Endodermal cell (in vitro differentiated cells): Measurements from ENCODE around the gene PGAM5. TPM values are rescaled to one million over a fixed set of nuclear protein-coding genes. Genes with fewer than 3 reads are reported as not detected.

Experiments
- DNase-seq: peaks from one replicate; pipeline ENCODE4 v3.0.0-alpha.2; 2017
- H3K27ac ChIP-seq: 2 replicates; pipeline ENCODE4 v1.5.1; 2013; ENCODE audit warnings: mild to moderate bottlenecking, low read depth, low read length, moderate library complexity
- H3K27me3 ChIP-seq: 2 replicates; pipeline ENCODE4 v1.6.1; 2013; ENCODE audit warnings: mild to moderate bottlenecking, low read length, moderate library complexity; ENCODE audit not compliant: insufficient read depth, control insufficient read depth, poor library complexity, severe bottlenecking
- H3K36me3 ChIP-seq: 2 replicates; pipeline ENCODE4 v1.7.0; 2013; ENCODE audit warnings: mild to moderate bottlenecking, low read length, moderate library complexity; ENCODE audit not compliant: control insufficient read depth, insufficient read depth
- H3K4me1 ChIP-seq: one replicate; pipeline ENCODE4 v1.7.0; 2013; ENCODE audit warnings: low read length; ENCODE audit not compliant: control insufficient read depth, insufficient read depth
- H3K4me3 ChIP-seq: 2 replicates; pipeline ENCODE4 v1.5.1; 2013; ENCODE audit warnings: mild to moderate bottlenecking, low read length, moderate library complexity
- H3K9ac ChIP-seq: 2 replicates; pipeline ENCODE4 v1.6.1; 2013; ENCODE audit warnings: mild to moderate bottlenecking, low read length, moderate library complexity; ENCODE audit not compliant: poor library complexity, severe bottlenecking; ENCODE audit errors: extremely low read depth
- H3K9me3 ChIP-seq: 2 replicates; pipeline ENCODE4 v1.6.1; 2013; ENCODE audit warnings: mild to moderate bottlenecking, low read length, moderate library complexity; ENCODE audit not compliant: control insufficient read depth
- H3K27ac Mint-ChIP-seq: 2 replicates; pipeline ENCODE4 v1.8.0; 2020; ENCODE audit warnings: mixed read lengths
- H3K27me3 Mint-ChIP-seq: 2 replicates; pipeline ENCODE4 v1.8.0; 2021; ENCODE audit warnings: mild to moderate bottlenecking, mixed read lengths; ENCODE audit not compliant: insufficient read depth
- H3K36me3 Mint-ChIP-seq: 2 replicates; pipeline ENCODE4 v1.8.0; 2020; ENCODE audit warnings: low read depth, mixed read lengths
- H3K4me1 Mint-ChIP-seq: 2 replicates; pipeline ENCODE4 v1.8.0; 2020; ENCODE audit warnings: mixed read lengths
- H3K4me3 Mint-ChIP-seq: 2 replicates; pipeline ENCODE4 v1.8.0; 2020; ENCODE audit warnings: mild to moderate bottlenecking, moderate library complexity, mixed read lengths
- H3K9me3 Mint-ChIP-seq: 2 replicates; pipeline ENCODE4 v1.8.0; 2020; ENCODE audit warnings: mild to moderate bottlenecking, mixed read lengths
- WGBS, 2 experiments: methylation state at CpG; one replicate each; pipeline versions ENCODE4 v1.1.5 to v1.1.7; 2013; ENCODE audit warnings: missing lambda C conversion rate in 2 of 2, mixed read lengths in 1 of 2; ENCODE audit not compliant: insufficient coverage in 1 of 2, insufficient read length in 1 of 2; 5-methylcytosine and 5-hydroxymethylcytosine counted together
- total RNA-seq, 2 donors: library from RNA; stranded (reverse); fragmentation: NEBNext Ultra II Directional in 1 of 2; extraction: Animal tissue kit (Norgen Biotek cat#: 25700) in 1 of 2; gene quantifications; 2 replicates in 1 of 2; 3 replicates in 1 of 2; pipeline ENCODE4 v1.2.1, GENCODE V29; 2021
- TF ChIP-seq, protein P1 (sequence below): fragments of 200-600 bp; sonication (generic); conservative IDR thresholded peaks from 2 replicates; pipeline ENCODE4 v1.5.0; 2021; ENCODE audit warnings: antibody characterized with exemption, mild to moderate bottlenecking

PGAM5 gene
- total RNA-seq, 2 donors from 2014 or later, result 60.2 to 64.3 TPM

DNA sequence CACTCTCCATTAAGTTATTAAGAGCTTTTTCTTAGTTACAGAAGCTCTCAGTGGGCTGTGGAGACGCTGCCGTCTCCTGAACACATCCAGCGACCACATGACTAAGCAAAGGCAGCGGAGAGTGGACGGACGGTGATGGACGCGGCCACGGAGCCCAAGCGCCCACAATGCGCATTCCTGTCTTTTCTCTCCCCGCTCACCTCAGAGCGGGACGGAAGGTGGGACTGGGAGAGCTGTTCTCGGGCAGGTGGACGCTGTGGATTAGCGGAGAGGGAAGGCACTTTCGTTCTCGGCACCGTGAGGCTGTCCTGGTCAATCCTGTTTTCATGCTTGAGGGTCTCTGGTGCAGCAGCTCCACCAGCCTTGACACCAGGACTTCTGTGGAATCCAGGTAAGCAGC, 53.6 kb downstream of the PGAM5 start:
- no peaks in the 10 kb centered on the region for H3K9me3 Mint-ChIP-seq
- Histone ChIP-seq H3K27me3 (no peaks in the 10 kb centered on the region), H3K9me3 (no peaks in the 10 kb centered on the region), H3K4me3 (no peak overlapping the region), H3K27ac (no peak overlapping the region), H3K4me1 (peaks cover 4% of the 10 kb centered on the region), H3K9ac (no peak overlapping the region), H3K36me3 (peaks cover 19% of the 10 kb centered on the region)
- 98 to 99% methylated on average over 14 to 20 of the region's 20 CpGs for WGBS, 2 experiments
- H3K27ac Mint-ChIP-seq, result no peak overlapping the region
- H3K27me3 Mint-ChIP-seq, result no peaks in the 10 kb centered on the region
- peaks cover 18% of the 10 kb centered on the region for H3K4me1 Mint-ChIP-seq
- no peak overlapping the region for H3K4me3 Mint-ChIP-seq
- no peak for DNase-seq
- H3K36me3 Mint-ChIP-seq, result peaks cover 14% of the 10 kb centered on the region
- TF ChIP-seq, protein P1, sequence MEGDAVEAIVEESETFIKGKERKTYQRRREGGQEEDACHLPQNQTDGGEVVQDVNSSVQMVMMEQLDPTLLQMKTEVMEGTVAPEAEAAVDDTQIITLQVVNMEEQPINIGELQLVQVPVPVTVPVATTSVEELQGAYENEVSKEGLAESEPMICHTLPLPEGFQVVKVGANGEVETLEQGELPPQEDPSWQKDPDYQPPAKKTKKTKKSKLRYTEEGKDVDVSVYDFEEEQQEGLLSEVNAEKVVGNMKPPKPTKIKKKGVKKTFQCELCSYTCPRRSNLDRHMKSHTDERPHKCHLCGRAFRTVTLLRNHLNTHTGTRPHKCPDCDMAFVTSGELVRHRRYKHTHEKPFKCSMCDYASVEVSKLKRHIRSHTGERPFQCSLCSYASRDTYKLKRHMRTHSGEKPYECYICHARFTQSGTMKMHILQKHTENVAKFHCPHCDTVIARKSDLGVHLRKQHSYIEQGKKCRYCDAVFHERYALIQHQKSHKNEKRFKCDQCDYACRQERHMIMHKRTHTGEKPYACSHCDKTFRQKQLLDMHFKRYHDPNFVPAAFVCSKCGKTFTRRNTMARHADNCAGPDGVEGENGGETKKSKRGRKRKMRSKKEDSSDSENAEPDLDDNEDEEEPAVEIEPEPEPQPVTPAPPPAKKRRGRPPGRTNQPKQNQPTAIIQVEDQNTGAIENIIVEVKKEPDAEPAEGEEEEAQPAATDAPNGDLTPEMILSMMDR, result no peak

DNA sequence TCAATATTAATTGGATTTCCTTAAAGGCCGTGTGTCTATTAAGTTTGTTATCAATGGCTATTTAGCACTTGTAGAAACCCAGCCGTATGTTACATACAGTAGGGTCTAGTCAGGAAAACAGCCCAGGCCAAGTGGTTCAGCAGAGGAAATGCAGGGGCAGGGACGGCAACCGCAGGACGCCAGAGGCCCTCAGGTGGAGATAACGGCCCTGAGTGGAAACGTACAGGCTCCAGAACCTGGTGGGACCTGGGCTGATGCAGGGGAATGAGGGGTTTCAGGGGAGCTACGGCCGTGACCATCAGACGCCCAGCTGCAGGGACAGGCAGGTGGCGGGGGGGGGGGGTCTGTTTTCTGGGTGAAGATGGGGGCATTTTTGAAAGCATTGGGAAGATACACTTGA, 54.7 kb downstream of the PGAM5 start:
- TF ChIP-seq, protein P1, result peak; percentile 14
- peaks cover under 1% of the 10 kb centered on the region for H3K4me1 ChIP-seq
- H3K9me3 ChIP-seq, result no peaks in the 10 kb centered on the region
- no peak overlapping the region for H3K9ac ChIP-seq
- H3K36me3 ChIP-seq, result peaks cover 26% of the 10 kb centered on the region
- H3K27ac ChIP-seq, result no peak overlapping the region
- no peaks in the 10 kb centered on the region for H3K27me3 ChIP-seq
- Mint-ChIP-seq H3K9me3 (no peaks in the 10 kb centered on the region), H3K4me1 (peaks cover 14% of the 10 kb centered on the region), H3K27me3 (no peaks in the 10 kb centered on the region), H3K27ac (peak overlapping the region; percentile 77), H3K36me3 (peaks cover 16% of the 10 kb centered on the region), H3K4me3 (no peak overlapping the region)
- no peak for DNase-seq
- 76 to 90% methylated on average over 7 to 11 of the region's 11 CpGs for WGBS, 2 experiments
- H3K4me3 ChIP-seq, result no peak overlapping the region

DNA sequence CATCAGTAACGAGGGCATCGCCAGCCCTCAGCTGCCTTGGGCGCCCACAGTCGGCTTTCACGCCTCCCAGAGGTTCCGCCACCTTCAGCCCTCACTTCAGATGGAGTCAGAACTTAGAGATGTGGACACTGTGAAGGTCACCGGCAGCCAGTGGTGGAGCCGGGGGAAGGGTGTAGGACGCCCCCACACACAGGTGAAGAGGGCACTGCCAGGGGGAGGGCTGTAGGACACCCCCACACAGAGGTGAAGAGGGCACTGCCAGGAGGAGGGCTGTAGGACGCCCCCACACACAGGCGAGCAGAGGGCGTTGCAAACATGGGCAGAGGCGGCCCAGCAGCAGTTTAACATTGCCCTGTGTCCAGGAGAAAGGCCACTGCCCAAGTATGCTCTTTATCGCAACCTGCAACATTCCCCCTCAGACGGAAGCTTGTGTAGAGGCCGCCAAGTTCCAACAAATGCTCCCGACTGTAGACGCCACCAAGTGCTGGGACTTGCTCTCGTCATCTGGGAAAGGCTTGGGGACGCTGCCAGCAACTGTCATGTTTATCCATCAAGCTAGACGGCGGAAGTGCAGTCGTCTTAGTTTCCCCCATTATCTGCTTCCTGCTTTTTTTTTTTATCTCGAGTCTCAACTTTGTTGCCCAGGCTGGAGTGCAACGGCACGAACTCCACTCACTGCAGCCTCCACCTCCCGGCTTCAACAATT, 55.9 kb downstream of the PGAM5 start:
- Histone ChIP-seq H3K36me3 (peaks cover 32% of the 10 kb centered on the region), H3K9ac (no peak overlapping the region), H3K27me3 (no peaks in the 10 kb centered on the region), H3K9me3 (no peaks in the 10 kb centered on the region), H3K4me3 (no peak overlapping the region), H3K4me1 (no peaks in the 10 kb centered on the region), H3K27ac (no peak overlapping the region)
- Mint-ChIP-seq H3K36me3 (peaks cover 20% of the 10 kb centered on the region), H3K4me1 (peaks cover 7% of the 10 kb centered on the region), H3K27ac (no peak overlapping the region), H3K27me3 (no peaks in the 10 kb centered on the region), H3K9me3 (no peaks in the 10 kb centered on the region), H3K4me3 (no peak overlapping the region)
- TF ChIP-seq, protein P1, result no peak
- no peak for DNase-seq
- 90 to 94% methylated on average over 23 to 27 of the region's 27 CpGs for WGBS, 2 experiments
